ENCODE results near the gene RAB42. TPM values are rescaled to one million over a fixed set of nuclear protein-coding genes. Genes with fewer than 3 reads are reported as not detected.

RAB42 gene
- total RNA-seq, 1 donor from 2014 or later, result 1.5 TPM

- TF ChIP-seq CTCF (conservative IDR thresholded peaks at IDR 0.05), result no peak
- Mint-ChIP-seq H3K27ac (ENCODE audit: unreplicated experiment) (no peak overlapping the region), H3K9me3 (no peaks in the 10 kb centered on the region), H3K36me3 (ENCODE audit: low read depth) (no peaks in the 10 kb centered on the region), H3K4me3 (no peak overlapping the region), H3K27me3 (ENCODE audit: low read depth) (no peaks in the 10 kb centered on the region), H3K4me1 (peaks cover 12% of the 10 kb centered on the region)
- DNase-seq (ENCODE audit: low read depth, low spot score), result no peak
These were observed 14.7 kb downstream of the RAB42 start for GRCh38 chr1:28606771-28607170.

- H3K27ac Mint-ChIP-seq (ENCODE audit: unreplicated experiment), result no peak overlapping the region
- no peaks in the 10 kb centered on the region for H3K4me1 Mint-ChIP-seq
- no peaks in the 10 kb centered on the region for H3K9me3 Mint-ChIP-seq
- no peaks in the 10 kb centered on the region for H3K27me3 Mint-ChIP-seq (ENCODE audit: low read depth)
- no peak overlapping the region for H3K4me3 Mint-ChIP-seq
- H3K36me3 Mint-ChIP-seq (ENCODE audit: low read depth), result peaks cover 6% of the 10 kb centered on the region
- no peak for TF ChIP-seq CTCF (conservative IDR thresholded peaks at IDR 0.05)
- DNase-seq (ENCODE audit: low read depth, low spot score), result no peak
These were observed 21.1 kb downstream of the RAB42 start for GRCh38 chr1:28613175-28613574.

- Mint-ChIP-seq H3K9me3 (peaks cover 3% of the 10 kb centered on the region), H3K27me3 (ENCODE audit: low read depth) (no peaks in the 10 kb centered on the region), H3K4me3 (no peak overlapping the region), H3K27ac (ENCODE audit: unreplicated experiment) (no peak overlapping the region), H3K4me1 (no peaks in the 10 kb centered on the region), H3K36me3 (ENCODE audit: low read depth) (peaks cover 4% of the 10 kb centered on the region)
- no peak for DNase-seq (ENCODE audit: low read depth, low spot score)
- TF ChIP-seq CTCF (conservative IDR thresholded peaks at IDR 0.05), result no peak
These were observed 39.6 kb downstream of the RAB42 start for GRCh38 chr1:28631713-28632112.

DNA sequence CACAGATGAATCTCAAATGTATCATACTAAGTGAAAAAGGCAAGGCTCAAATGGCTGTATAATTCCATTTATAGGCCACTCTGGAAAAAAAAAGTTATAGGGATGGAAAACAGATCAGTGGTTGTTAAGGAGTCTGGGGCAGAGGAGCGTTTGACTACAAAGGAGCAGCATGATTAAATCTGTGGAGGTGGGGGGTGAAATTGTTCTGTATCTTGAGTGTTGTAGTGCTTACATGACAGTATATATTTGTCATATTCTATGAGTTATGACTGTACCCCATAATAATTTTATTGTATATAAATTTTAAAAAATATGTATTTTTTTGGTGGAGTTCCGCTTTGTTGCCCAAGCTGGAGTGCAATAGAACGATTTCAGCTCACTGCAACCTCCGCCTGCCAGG, 40.5 kb downstream of the RAB42 start:
- DNase-seq (ENCODE audit: low read depth, low spot score), result no peak
- TF ChIP-seq CTCF (conservative IDR thresholded peaks at IDR 0.05), result no peak
- H3K27ac Mint-ChIP-seq (ENCODE audit: unreplicated experiment), result no peak overlapping the region
- H3K9me3 Mint-ChIP-seq, result peaks cover 3% of the 10 kb centered on the region
- H3K4me1 Mint-ChIP-seq, result no peaks in the 10 kb centered on the region
- H3K36me3 Mint-ChIP-seq (ENCODE audit: low read depth), result peaks cover 4% of the 10 kb centered on the region
- no peaks in the 10 kb centered on the region for H3K27me3 Mint-ChIP-seq (ENCODE audit: low read depth)
- no peak overlapping the region for H3K4me3 Mint-ChIP-seq

GRCh38 chr1:28640766-28641165, 48.7 kb downstream of the RAB42 start:
- TF ChIP-seq CTCF (conservative IDR thresholded peaks at IDR 0.05), result peak; percentile 56
- Mint-ChIP-seq H3K36me3 (ENCODE audit: low read depth) (no peaks in the 10 kb centered on the region), H3K4me3 (peak overlapping the region; percentile 84), H3K27me3 (ENCODE audit: low read depth) (no peaks in the 10 kb centered on the region), H3K4me1 (peaks cover 39% of the 10 kb centered on the region), H3K27ac (ENCODE audit: unreplicated experiment) (no peak overlapping the region), H3K9me3 (no peaks in the 10 kb centered on the region)
- no peak for DNase-seq (ENCODE audit: low read depth, low spot score)

Measured in neural crest cell (in vitro differentiated cells).